ENCODE measurements around the gene TPGS1. TPM values are rescaled to one million over a fixed set of nuclear protein-coding genes. Genes with fewer than 3 reads are reported as not detected.

The TPGS1 gene
- total and polyA plus RNA-seq, 8 donors = 3.5 to 18.2 (median 8.2) TPM

GRCh38 chr19:513368-514165, 6.3 kb downstream of the TPGS1 start:
- intact Hi-C loops (cut with DNase I) = no loop called here
- H3K9me3 ChIP-seq = no peaks in the 10 kb centered on the region
- peaks cover 0 to 8% of the 10 kb centered on the region in 2 donors for H3K36me3 ChIP-seq
- no peak for ATAC-seq
- no peak overlapping the region for H3K4me3 ChIP-seq
- DNase-seq = no peak
- peaks cover 0 to under 1% of the 10 kb centered on the region in 2 donors for H3K27me3 ChIP-seq
- H3K27ac ChIP-seq = no peak overlapping the region
- no peak for TF ChIP-seq CTCF (IDR thresholded peaks at IDR 0.05)
- H3K4me1 ChIP-seq = peaks cover 0 to 29% of the 10 kb centered on the region in 2 donors

- no peak for ATAC-seq
- H3K27ac ChIP-seq = no peak overlapping the region
- H3K27me3 ChIP-seq = peaks cover 0 to 5% of the 10 kb centered on the region in 2 donors
- H3K9me3 ChIP-seq = no peaks in the 10 kb centered on the region
- intact Hi-C loops (cut with DNase I) = no loop called here
- H3K4me1 ChIP-seq = peaks cover 0 to 23% of the 10 kb centered on the region in 2 donors
- DNase-seq = no peak
- H3K4me3 ChIP-seq = no peak overlapping the region
- TF ChIP-seq CTCF (IDR thresholded peaks at IDR 0.05) = no peak
- H3K36me3 ChIP-seq = peaks cover 0 to 7% of the 10 kb centered on the region in 2 donors
These were observed 6.9 kb downstream of the TPGS1 start for GRCh38 chr19:514166-514663.

- peaks cover 0 to 5% of the 10 kb centered on the region in 2 donors for H3K27me3 ChIP-seq
- H3K4me1 ChIP-seq = peaks cover 0 to 1% of the 10 kb centered on the region in 2 donors
- peaks cover 0 to 6% of the 10 kb centered on the region in 2 donors for H3K36me3 ChIP-seq
- H3K27ac ChIP-seq = no peak overlapping the region
- peak in 2 of 4 donors; percentile 50 to 87 for DNase-seq
- TF ChIP-seq CTCF (IDR thresholded peaks at IDR 0.05) = no peak
- ATAC-seq = peak; percentile 9
- H3K4me3 ChIP-seq = no peak overlapping the region
- H3K9me3 ChIP-seq = no peaks in the 10 kb centered on the region
- intact Hi-C loops (cut with DNase I) = no loop called here
These were observed 10.7 kb downstream of the TPGS1 start for GRCh38 chr19:517721-518597.

DNA sequence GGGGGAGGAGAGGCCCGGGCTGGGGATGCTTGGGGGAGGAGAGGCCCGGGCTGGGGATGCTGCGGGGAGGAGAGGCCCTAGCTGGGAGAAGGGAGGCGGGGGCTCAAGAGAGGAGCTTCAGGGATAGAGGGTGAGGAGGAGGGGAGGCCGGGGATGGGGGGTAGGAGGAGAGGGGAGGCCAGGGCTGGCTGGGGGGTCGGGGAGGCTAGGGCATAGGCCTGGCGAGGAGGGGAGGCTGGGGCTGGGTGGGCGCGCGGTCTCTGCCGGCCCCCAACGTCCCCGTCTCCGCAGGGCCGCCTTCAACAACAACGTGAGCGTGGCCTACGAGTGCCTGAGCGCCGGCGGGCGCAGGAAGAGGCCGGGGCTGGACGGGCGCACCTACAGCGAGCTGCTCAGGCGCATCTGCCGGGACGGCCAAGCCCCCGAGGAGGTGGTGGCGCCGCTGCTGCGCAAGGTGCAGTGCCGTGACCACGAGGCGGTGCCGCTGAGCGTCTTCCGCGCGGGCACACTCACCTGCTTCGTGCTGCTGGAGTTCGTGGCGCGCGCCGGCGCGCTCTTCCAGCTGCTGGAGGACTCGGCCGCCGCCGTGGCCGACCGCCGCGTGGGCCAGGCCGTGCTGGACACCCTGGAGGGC, 11.4 kb downstream of the TPGS1 start:
- ATAC-seq (peak; percentile 51), DNase-seq (peak in 2 of 4 donors; percentile 24 to 58)
- Histone ChIP-seq H3K4me3 (no peak overlapping the region), H3K4me1 (no peaks in the 10 kb centered on the region), H3K27ac (no peak overlapping the region), H3K27me3 (peaks cover 0 to 5% of the 10 kb centered on the region in 2 donors), H3K9me3 (no peaks in the 10 kb centered on the region), H3K36me3 (peaks cover 0 to 6% of the 10 kb centered on the region in 2 donors)
- intact Hi-C loops (cut with DNase I) = no loop called here
- TF ChIP-seq CTCF (IDR thresholded peaks at IDR 0.05) = no peak

Measured in left lung (tissue), 10 donors.